ENCODE results near the gene GAL3ST1. TPM values are rescaled to one million over a fixed set of nuclear protein-coding genes. Genes with fewer than 3 reads are reported as not detected.

GAL3ST1 gene
- total RNA-seq, 1 experiment from 2014 or later = 2.1 TPM

DNA sequence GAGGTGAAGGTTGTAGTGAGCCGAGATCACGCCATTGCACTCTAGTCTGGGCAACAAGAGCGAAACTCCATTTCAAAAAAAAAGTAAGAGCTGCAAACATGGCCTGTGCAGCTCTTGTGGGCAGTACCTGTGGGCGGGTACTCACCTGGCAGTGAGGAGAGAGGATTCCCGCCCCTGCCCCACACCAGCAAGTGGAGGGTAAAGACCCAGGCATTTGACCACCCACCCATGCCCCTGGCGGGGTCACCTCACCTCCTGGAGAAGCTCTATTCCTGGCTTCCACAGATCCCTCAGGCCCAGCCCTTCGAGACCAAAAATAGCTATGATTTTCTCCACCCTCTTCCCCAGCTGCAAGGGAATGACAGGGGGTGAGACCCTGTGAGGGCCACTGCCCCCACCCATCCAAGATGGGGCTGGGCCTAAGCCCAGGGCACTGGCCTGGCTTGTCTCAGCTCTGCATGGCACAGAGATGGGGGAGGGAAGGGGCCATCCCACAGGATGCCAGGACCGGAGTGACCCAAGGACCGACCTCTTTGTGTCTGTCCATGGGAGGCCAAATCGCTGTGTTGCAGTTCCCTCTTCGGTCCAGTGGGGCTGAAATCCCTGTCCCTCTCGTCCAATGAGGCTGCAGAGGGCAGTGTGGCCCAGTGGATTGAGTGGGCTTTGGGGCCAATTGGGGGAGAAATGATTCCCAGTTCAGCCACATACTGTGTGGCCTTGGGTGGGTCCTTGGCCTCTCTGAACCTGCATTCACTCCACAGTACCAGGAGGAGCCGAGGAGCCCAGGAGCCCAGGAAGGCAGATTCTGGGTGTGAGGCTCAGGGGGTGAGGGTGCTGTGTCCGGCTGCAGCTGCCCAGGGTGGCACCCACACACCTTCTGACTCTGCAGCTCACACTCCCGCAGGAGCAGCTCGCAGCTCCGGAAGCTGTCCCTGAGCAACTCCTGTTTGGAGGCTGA, 42.5 kb downstream of the GAL3ST1 start (continued):
- TF ChIP-seq, protein P1, sequence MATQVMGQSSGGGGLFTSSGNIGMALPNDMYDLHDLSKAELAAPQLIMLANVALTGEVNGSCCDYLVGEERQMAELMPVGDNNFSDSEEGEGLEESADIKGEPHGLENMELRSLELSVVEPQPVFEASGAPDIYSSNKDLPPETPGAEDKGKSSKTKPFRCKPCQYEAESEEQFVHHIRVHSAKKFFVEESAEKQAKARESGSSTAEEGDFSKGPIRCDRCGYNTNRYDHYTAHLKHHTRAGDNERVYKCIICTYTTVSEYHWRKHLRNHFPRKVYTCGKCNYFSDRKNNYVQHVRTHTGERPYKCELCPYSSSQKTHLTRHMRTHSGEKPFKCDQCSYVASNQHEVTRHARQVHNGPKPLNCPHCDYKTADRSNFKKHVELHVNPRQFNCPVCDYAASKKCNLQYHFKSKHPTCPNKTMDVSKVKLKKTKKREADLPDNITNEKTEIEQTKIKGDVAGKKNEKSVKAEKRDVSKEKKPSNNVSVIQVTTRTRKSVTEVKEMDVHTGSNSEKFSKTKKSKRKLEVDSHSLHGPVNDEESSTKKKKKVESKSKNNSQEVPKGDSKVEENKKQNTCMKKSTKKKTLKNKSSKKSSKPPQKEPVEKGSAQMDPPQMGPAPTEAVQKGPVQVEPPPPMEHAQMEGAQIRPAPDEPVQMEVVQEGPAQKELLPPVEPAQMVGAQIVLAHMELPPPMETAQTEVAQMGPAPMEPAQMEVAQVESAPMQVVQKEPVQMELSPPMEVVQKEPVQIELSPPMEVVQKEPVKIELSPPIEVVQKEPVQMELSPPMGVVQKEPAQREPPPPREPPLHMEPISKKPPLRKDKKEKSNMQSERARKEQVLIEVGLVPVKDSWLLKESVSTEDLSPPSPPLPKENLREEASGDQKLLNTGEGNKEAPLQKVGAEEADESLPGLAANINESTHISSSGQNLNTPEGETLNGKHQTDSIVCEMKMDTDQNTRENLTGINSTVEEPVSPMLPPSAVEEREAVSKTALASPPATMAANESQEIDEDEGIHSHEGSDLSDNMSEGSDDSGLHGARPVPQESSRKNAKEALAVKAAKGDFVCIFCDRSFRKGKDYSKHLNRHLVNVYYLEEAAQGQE (IDR thresholded peaks at IDR 0.05; ENCODE audit: low read depth) = no peak
- no peak for TF ChIP-seq POLR2A (IDR thresholded peaks at IDR 0.05; ENCODE audit: borderline replicate concordance, extremely low read depth, insufficient read depth, insufficient read length)
- TF ChIP-seq JUND (IDR thresholded peaks at IDR 0.05) = no peak
- no peak for TF ChIP-seq MAX (IDR thresholded peaks at IDR 0.05)

DNA sequence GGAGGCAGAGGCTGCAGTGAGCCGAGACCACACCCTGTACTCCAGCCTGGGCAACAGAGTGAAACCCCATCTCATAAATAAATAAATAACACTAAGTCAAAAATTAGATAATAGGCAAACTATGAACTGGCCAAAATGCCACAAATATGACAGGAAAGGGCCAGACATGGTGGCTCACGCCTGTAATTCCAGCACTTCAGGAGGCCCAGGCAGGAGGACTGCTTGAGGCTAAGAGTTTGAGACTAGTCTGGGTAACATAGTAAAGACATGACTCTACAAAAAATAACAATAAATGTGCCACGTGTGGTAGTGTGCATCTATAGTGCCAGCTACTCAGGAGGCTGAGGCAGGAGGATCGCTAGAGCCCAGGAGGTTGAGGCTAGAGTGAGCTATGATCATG, 47.8 kb downstream of the GAL3ST1 start:
- Histone ChIP-seq H3K4me1 (ENCODE audit: control insufficient read depth in 1 of 2, insufficient read depth in 2 of 2, low read length in 2 of 2) (no peaks in the 10 kb centered on the region), H3K36me3 (ENCODE audit: control insufficient read depth in 1 of 2, insufficient read depth in 2 of 2, low read length in 2 of 2) (no peaks in the 10 kb centered on the region), H3K9ac (ENCODE audit: low read length) (no peak overlapping the region), H3K79me2 (ENCODE audit: insufficient read depth, low read length) (no peaks in the 10 kb centered on the region), H3K27me3 (ENCODE audit: insufficient read depth, low read length) (no peaks in the 10 kb centered on the region), H3K9me3 (ENCODE audit: control insufficient read depth in 1 of 2, insufficient read depth in 1 of 2, low read depth in 1 of 2, low read length in 2 of 2) (no peaks in the 10 kb centered on the region), H3K27ac (ENCODE audit: low read depth, low read length) (no peak overlapping the region), H3K9me2 (ENCODE audit: insufficient read depth) (no peaks in the 10 kb centered on the region), H4K20me1 (ENCODE audit: insufficient read depth) (no peaks in the 10 kb centered on the region), H3K4me2 (ENCODE audit: low read length) (no peak overlapping the region), H3K4me3 (replicated peaks in 1 of 2; ENCODE audit: low read depth in 1 of 2, low read length in 2 of 2) (no peak overlapping the region), H2AFZ (ENCODE audit: low read depth, low read length, poor library complexity, severe bottlenecking) (no peak overlapping the region)
- ChIA-PET POLR2A (no interaction called here), CTCF (no interaction called here), RAD21 (ENCODE audit: low non-redundant PET in 1 of 2, low total read pairs in 2 of 2, uncharacterized antibody in 2 of 2, unreplicated experiment in 2 of 2) (no interaction called here)
- TF ChIP-seq ATF3 (IDR thresholded peaks at IDR 0.05) (no peak), MAX (IDR thresholded peaks at IDR 0.05) (no peak), SIN3A (IDR thresholded peaks at IDR 0.05; ENCODE audit: low read depth) (no peak), FOSL1 (IDR thresholded peaks at IDR 0.05; ENCODE audit: low read depth) (no peak), EZH2phosphoT487 (IDR thresholded peaks at IDR 0.05; ENCODE audit: borderline replicate concordance) (no peak), CEBPB (IDR thresholded peaks at IDR 0.05; ENCODE audit: low read depth) (no peak), ZFX (IDR thresholded peaks at IDR 0.05) (no peak), EZH2 (IDR thresholded peaks at IDR 0.05) (no peak), RAD21 (IDR thresholded peaks at IDR 0.05; ENCODE audit: low read depth) (no peak), SRF (IDR thresholded peaks at IDR 0.05; ENCODE audit: low read depth) (no peak), SP1 (IDR thresholded peaks at IDR 0.05; ENCODE audit: low read depth) (no peak), ELF1 (IDR thresholded peaks at IDR 0.05; ENCODE audit: borderline replicate concordance, low read depth) (no peak), YY1 (IDR thresholded peaks at IDR 0.05; ENCODE audit: extremely low read depth, insufficient replicate concordance, low read depth, low read length) (no peak), CBX3 (IDR thresholded peaks at IDR 0.05; ENCODE audit: low read depth) (no peak), ZNF274 (IDR thresholded peaks at IDR 0.05; ENCODE audit: low read depth, low read length) (no peak)
- TF ChIP-seq, protein P2, sequence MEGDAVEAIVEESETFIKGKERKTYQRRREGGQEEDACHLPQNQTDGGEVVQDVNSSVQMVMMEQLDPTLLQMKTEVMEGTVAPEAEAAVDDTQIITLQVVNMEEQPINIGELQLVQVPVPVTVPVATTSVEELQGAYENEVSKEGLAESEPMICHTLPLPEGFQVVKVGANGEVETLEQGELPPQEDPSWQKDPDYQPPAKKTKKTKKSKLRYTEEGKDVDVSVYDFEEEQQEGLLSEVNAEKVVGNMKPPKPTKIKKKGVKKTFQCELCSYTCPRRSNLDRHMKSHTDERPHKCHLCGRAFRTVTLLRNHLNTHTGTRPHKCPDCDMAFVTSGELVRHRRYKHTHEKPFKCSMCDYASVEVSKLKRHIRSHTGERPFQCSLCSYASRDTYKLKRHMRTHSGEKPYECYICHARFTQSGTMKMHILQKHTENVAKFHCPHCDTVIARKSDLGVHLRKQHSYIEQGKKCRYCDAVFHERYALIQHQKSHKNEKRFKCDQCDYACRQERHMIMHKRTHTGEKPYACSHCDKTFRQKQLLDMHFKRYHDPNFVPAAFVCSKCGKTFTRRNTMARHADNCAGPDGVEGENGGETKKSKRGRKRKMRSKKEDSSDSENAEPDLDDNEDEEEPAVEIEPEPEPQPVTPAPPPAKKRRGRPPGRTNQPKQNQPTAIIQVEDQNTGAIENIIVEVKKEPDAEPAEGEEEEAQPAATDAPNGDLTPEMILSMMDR (IDR thresholded peaks at IDR 0.05 in 2 of 3, conservative IDR thresholded peaks at IDR 0.05 in 1 of 3; ENCODE audit: borderline replicate concordance in 1 of 3, insufficient read depth in 1 of 3, low read depth in 2 of 3, low read length in 2 of 3) = no peak
- no TSS peak for BruUV-seq (replicated peaks)
- DNase-seq (ENCODE audit: low read depth, low spot score) (no peak), ATAC-seq (no peak)
- intact Hi-C loops (cut with micrococcal nuclease) = no loop called here
